Panc1 (cell line): ENCODE data around the gene PTPRK.

Experiments used
- POLR2AphosphoS5 ChIP-seq: IDR thresholded peaks from 2 replicates; pipeline ENCODE4 v1.6.1; 2012; ENCODE audit warnings: mild to moderate bottlenecking, low read depth, low read length, moderate library complexity
- SIN3A ChIP-seq: IDR thresholded peaks from 2 replicates; pipeline ENCODE4 v1.6.1; 2012; ENCODE audit warnings: low read depth, mild to moderate bottlenecking, low read length, moderate library complexity, borderline replicate concordance; ENCODE audit not compliant: insufficient read depth
- TF ChIP-seq, protein P1 (sequence below): fragments of 450-650 bp; IDR thresholded peaks from 2 replicates; pipeline ENCODE4 v1.5.1; 2017; ENCODE audit warnings: mild to moderate bottlenecking

DNA sequence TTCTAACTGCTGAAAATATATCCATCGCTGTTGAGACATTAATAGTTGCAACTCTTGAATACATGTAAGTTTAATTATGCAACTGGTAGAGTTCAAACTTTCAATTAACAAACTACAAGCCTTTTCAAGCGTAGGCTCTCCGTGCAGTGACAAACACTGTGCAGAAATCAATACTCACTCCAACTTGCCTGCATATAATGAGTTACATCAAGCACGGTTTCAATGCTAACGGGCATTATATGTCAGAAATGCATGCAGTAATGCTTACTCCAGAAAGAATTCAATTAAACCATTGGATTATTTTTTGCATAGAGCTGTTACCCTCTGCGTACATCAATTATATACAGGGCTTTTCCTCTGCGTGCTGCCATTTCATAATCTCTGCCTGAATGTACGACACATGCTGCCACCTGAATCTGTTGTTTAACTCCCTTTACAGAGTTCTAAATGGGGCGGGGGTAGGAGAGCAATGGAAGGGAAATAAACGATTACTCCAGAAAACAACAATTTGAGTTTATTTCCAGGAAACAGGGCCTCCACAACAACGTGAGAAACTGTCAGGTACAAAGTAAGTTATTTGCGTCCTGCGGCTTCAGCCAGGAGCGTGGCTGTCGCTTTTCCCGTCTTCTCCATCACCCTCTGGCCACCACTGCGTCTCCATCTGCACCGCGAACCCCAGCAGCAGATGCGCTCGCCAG, 1.8 kb downstream of the PTPRK start:
- TF ChIP-seq, protein P1, sequence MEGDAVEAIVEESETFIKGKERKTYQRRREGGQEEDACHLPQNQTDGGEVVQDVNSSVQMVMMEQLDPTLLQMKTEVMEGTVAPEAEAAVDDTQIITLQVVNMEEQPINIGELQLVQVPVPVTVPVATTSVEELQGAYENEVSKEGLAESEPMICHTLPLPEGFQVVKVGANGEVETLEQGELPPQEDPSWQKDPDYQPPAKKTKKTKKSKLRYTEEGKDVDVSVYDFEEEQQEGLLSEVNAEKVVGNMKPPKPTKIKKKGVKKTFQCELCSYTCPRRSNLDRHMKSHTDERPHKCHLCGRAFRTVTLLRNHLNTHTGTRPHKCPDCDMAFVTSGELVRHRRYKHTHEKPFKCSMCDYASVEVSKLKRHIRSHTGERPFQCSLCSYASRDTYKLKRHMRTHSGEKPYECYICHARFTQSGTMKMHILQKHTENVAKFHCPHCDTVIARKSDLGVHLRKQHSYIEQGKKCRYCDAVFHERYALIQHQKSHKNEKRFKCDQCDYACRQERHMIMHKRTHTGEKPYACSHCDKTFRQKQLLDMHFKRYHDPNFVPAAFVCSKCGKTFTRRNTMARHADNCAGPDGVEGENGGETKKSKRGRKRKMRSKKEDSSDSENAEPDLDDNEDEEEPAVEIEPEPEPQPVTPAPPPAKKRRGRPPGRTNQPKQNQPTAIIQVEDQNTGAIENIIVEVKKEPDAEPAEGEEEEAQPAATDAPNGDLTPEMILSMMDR = no peak
- TF ChIP-seq POLR2AphosphoS5 = no peak
- TF ChIP-seq SIN3A = no peak
